ENCODE results near the gene LRRC8D. TPM values are rescaled to one million over a fixed set of nuclear protein-coding genes. Genes with fewer than 3 reads are reported as not detected.

LRRC8D gene
- total and polyA plus RNA-seq, 2 experiments from 2014 or later: 10.1 to 13.8 TPM

DNA sequence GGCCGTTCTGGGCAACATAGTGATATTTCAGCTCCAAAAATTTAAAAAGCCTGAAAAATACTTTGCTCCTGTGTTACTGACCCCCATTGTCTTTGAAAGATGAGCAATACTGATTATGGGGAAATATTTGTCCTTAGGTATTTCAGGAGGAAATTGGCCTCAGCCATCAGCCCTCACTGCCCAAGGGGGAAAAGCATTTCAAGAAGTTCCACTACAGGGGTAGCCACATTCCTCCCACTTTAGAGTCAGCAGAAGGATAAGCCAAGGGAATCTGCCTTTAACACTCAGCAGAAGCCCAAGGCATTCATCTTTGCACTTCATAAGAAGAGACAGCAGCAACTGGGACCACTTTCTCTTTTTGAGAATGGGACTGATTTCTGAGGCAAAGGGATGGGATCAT, 133.6 kb downstream of the LRRC8D start:
- Histone ChIP-seq H3K27ac (no peak overlapping the region), H3K9me3 (ENCODE audit: low read depth) (no peaks in the 10 kb centered on the region), H3K4me3 (no peak overlapping the region), H3K4me1 (ENCODE audit: low read depth) (no peaks in the 10 kb centered on the region), H3K27me3 (no peaks in the 10 kb centered on the region), H3K36me3 (no peaks in the 10 kb centered on the region)
- no peak for DNase-seq (ENCODE audit: low read depth in 1 of 2, low spot score in 1 of 2)
- no peak for TF ChIP-seq CTCF (IDR thresholded peaks at IDR 0.05; ENCODE audit: low read depth, low read length)

DNA sequence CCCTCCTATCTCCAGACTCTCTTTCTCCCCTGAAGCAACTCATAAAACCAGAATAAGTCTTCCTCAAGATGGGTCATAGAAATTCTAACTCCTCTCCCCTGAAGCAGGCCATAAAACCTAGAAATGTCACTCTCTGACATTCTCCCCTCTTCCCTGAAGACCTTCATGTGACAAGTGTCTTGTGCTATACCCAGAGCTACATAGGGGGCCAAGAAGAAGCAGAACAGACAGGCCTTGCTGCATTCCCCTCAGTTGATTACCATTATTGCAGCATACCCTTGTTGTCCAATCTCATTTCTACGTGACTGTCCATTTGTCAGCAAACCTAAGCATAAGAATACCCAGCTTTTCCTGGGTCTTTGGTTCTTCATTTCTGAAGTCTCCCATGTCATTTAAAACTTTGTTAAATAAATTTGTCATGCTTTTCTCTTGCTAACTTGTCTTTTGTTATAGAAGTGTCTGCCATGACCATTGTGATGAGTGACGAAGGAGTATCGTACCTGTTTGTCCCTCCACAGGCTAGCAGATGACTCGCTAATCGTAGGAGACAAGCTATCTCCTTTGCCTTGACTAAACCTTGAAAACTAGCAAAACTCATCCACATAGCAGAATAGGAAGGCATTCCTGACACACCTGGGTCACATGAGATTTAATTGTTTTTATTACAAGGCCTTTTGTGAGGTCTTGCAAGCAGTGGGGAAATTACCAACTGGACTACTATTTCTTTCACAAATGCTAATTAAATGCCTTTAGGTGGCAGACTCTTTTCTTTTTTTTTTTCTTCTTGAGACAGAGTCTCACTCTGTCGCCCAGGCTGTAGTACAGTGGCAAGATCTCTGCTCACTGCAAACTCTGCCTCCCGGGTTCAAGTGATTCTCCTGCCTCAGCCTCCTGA, 134.7 kb downstream of the LRRC8D start:
- no peak for DNase-seq (ENCODE audit: low read depth in 1 of 2, low spot score in 1 of 2)
- Histone ChIP-seq H3K4me1 (ENCODE audit: low read depth) (no peaks in the 10 kb centered on the region), H3K27ac (no peak overlapping the region), H3K27me3 (no peaks in the 10 kb centered on the region), H3K4me3 (no peak overlapping the region), H3K9me3 (ENCODE audit: low read depth) (no peaks in the 10 kb centered on the region), H3K36me3 (no peaks in the 10 kb centered on the region)
- no peak for TF ChIP-seq CTCF (IDR thresholded peaks at IDR 0.05; ENCODE audit: low read depth, low read length)

- no peaks in the 10 kb centered on the region for H3K4me1 ChIP-seq (ENCODE audit: low read depth)
- no peaks in the 10 kb centered on the region for H3K36me3 ChIP-seq
- no peak overlapping the region for H3K27ac ChIP-seq
- no peak overlapping the region for H3K4me3 ChIP-seq
- DNase-seq (ENCODE audit: low read depth in 1 of 2, low spot score in 1 of 2): no peak
- TF ChIP-seq CTCF (IDR thresholded peaks at IDR 0.05; ENCODE audit: low read depth, low read length): no peak
- no peaks in the 10 kb centered on the region for H3K27me3 ChIP-seq
- no peaks in the 10 kb centered on the region for H3K9me3 ChIP-seq (ENCODE audit: low read depth)
Observed at GRCh38 chr1:89957107-89957506, 136.3 kb downstream of the LRRC8D start.

- Histone ChIP-seq H3K4me3 (no peak overlapping the region), H3K27me3 (no peaks in the 10 kb centered on the region), H3K4me1 (ENCODE audit: low read depth) (no peaks in the 10 kb centered on the region), H3K9me3 (ENCODE audit: low read depth) (no peaks in the 10 kb centered on the region), H3K36me3 (no peaks in the 10 kb centered on the region), H3K27ac (no peak overlapping the region)
- TF ChIP-seq CTCF (IDR thresholded peaks at IDR 0.05; ENCODE audit: low read depth, low read length): no peak
- DNase-seq (ENCODE audit: low read depth in 1 of 2, low spot score in 1 of 2): no peak
Observed at GRCh38 chr1:89958851-89959654, 138.2 kb downstream of the LRRC8D start.

- Histone ChIP-seq H3K4me1 (ENCODE audit: low read depth) (no peaks in the 10 kb centered on the region), H3K27ac (no peak overlapping the region), H3K36me3 (no peaks in the 10 kb centered on the region), H3K27me3 (no peaks in the 10 kb centered on the region), H3K9me3 (ENCODE audit: low read depth) (no peaks in the 10 kb centered on the region), H3K4me3 (no peak overlapping the region)
- TF ChIP-seq CTCF (IDR thresholded peaks at IDR 0.05; ENCODE audit: low read depth, low read length): no peak
- DNase-seq (ENCODE audit: low read depth in 1 of 2, low spot score in 1 of 2): no peak
Observed at GRCh38 chr1:89959719-89960118, 138.9 kb downstream of the LRRC8D start.

Data from cardiac muscle cell (in vitro differentiated cells and primary cell).